NCI-H1930 (cell line): ENCODE results near the gene C19orf18.

Experiments used
- DNase-seq, 2 experiments: peaks; one replicate each; lab custom pipeline; 2025; lab: John Stamatoyannopoulos, UW

The C19orf18 gene

GRCh38 chr19:57947419-57948134 lies 26.8 kb downstream of the C19orf18 start, which contains the start of gene ZNF256:
Gene ZNF256 (minus strand): TSS chr19:57947706. CDS start chr19:57947474, 232 bp downstream.
- peak; percentile 98 to 100 for DNase-seq

- no peak for DNase-seq
Observed at GRCh38 chr19:57947088-57947418, 27.3 kb downstream of the C19orf18 start.

- no peak for DNase-seq
Observed at GRCh38 chr19:57946316-57946715, 28.0 kb downstream of the C19orf18 start.

- DNase-seq = no peak
Observed at GRCh38 chr19:57941593-57941992, 32.7 kb downstream of the C19orf18 start.

GRCh38 chr19:57935731-57936130 lies 38.6 kb downstream of the C19orf18 start:
- DNase-seq = no peak

- DNase-seq = peak; percentile 62 to 80
Observed at GRCh38 chr19:57934820-57935665, 39.3 kb downstream of the C19orf18 start, which contains the start of gene ZNF418. Gene ZNF418 (minus strand): TSS chr19:57935402. CDS start chr19:57933822, 1,580 bp downstream.

- DNase-seq = no peak
Observed at GRCh38 chr19:57927587-57927986, 46.7 kb downstream of the C19orf18 start.

- peak; percentile 97 to 98 for DNase-seq
Observed at GRCh38 chr19:57916168-57916995, 58.0 kb downstream of the C19orf18 start, which contains the start of gene ZNF417. Gene ZNF417 (minus strand): TSS chr19:57916592. CDS start chr19:57916411, 181 bp downstream.

- DNase-seq = no peak
Observed at GRCh38 chr19:57914531-57914930, 59.8 kb downstream of the C19orf18 start.
